HG02623 (cell line): ENCODE data around the gene CITED4.

Experiments used
- ATAC-seq: cut with Tn5 transposase; IDR thresholded peaks from one replicate; pipeline ENCODE4 v1.9.1; 2021; ENCODE audit warnings: moderate library complexity; ENCODE audit not compliant: unreplicated experiment

CITED4 gene

GRCh38 chr1:40886318-40887011 lies 24.3 kb upstream of the CITED4 start:
- no peak for ATAC-seq

GRCh38 chr1:40884055-40884795 lies 22.1 kb upstream of the CITED4 start:
- ATAC-seq, result no peak

GRCh38 chr1:40880813-40881549 lies 18.8 kb upstream of the CITED4 start:
- ATAC-seq, result no peak

- no peak for ATAC-seq
Observed at GRCh38 chr1:40879482-40880175, 17.5 kb upstream of the CITED4 start.

GRCh38 chr1:40878906-40879305 lies 16.7 kb upstream of the CITED4 start:
- ATAC-seq, result no peak

- ATAC-seq, result no peak
Observed at GRCh38 chr1:40877698-40878097, 15.5 kb upstream of the CITED4 start.

- no peak for ATAC-seq
Observed at GRCh38 chr1:40876891-40877290, 14.7 kb upstream of the CITED4 start.

GRCh38 chr1:40876436-40876761 lies 14.2 kb upstream of the CITED4 start:
- ATAC-seq, result no peak

- no peak for ATAC-seq
Observed at GRCh38 chr1:40873863-40874472, 11.8 kb upstream of the CITED4 start.

- ATAC-seq, result no peak
Observed at GRCh38 chr1:40872276-40872675, 10.1 kb upstream of the CITED4 start.

GRCh38 chr1:40870135-40870728 lies 8.1 kb upstream of the CITED4 start:
- ATAC-seq, result no peak

- ATAC-seq, result no peak
Observed at GRCh38 chr1:40868051-40868723, 6.0 kb upstream of the CITED4 start.

GRCh38 chr1:40861224-40862003 lies 749 bp downstream of the CITED4 start:
- no peak for ATAC-seq

GRCh38 chr1:40860706-40861223 lies 1.4 kb downstream of the CITED4 start:
- ATAC-seq, result no peak

GRCh38 chr1:40858856-40859416 lies 3.2 kb downstream of the CITED4 start:
- no peak for ATAC-seq

GRCh38 chr1:40857737-40858136 lies 4.4 kb downstream of the CITED4 start:
- ATAC-seq, result no peak

GRCh38 chr1:40856656-40857302 lies 5.4 kb downstream of the CITED4 start:
- no peak for ATAC-seq

- ATAC-seq, result no peak
Observed at GRCh38 chr1:40856116-40856515, 6.0 kb downstream of the CITED4 start.
